ENCODE data around the gene LRP6.
"Not testable (repeated sequence)": the region's sequence is repeated elsewhere in the genome, so short reads cannot be mapped to it uniquely, and the experiment has no call there.

Gene LRP6

DNA sequence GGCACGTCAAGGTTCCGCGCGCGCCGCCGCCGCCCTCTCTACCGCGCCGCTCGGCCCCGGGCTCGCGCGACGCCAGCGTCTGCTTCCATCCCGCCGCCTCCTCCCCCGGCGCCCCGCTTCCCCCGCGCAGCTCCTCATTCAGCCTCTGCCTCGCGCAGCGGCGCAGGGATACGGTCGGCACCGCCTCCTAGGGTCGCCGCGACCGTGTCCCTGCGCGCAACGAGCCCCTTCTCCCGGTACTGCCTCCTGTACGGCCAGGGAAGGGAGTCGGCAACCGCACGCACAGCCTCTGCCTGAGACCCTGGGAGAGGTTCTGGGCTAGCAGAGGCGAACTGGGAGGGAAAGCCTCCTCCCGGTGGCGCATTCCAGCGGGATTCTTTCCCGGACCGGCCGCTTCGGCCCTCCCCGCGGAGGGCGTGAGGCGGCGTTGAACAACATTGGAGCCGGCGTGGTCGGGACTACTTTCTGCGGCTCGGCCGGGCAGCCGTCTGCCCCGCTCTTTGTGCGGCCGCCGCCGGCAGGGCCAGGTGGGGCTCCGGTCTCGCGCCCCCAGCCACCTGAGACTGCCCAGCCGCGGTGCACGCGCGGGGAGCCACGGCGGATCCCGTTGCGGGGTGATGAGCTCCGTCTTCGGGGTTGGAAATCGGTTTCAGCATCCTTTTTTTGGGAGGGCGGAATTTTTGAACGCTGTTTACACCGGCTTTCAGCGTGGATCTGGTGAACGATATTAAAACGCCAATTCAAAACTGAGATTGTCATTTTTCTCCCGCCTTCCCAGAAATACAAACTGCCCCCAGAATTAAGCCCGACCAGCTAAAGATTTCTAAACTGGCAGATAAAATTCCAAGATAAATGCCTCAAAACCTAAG lies at the start of gene LRP6:
Gene LRP6 (minus strand): TSS at position 172 of the 869 bp plus-strand sequence. CDS start 309 bp downstream, outside the sequence.
- peak; percentile 68 for DNase-seq

DNA sequence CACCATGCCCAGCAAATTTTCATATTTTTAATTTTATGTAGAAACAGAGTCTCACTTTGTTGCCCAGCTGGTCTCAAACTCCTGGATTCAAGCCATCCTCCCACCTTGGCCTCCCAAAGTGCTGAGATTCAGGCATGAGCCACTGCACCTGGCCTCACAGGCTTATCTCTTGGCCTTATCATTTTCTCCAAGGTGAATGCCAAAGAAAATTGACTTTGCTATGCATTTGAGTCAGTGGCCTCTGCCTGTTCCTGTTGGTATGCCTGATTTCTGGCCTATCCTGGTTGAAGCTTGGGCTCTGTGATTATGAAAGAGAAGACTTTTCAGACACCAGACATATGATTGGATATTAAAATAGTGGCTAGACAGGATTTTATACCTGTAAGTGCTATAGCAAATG lies 49.0 kb upstream of the LRP6 start:
- DNase-seq, result no peak

GRCh38 chr12:12310695-12311094 lies 43.9 kb upstream of the LRP6 start:
- not testable (repeated sequence) for DNase-seq

DNA sequence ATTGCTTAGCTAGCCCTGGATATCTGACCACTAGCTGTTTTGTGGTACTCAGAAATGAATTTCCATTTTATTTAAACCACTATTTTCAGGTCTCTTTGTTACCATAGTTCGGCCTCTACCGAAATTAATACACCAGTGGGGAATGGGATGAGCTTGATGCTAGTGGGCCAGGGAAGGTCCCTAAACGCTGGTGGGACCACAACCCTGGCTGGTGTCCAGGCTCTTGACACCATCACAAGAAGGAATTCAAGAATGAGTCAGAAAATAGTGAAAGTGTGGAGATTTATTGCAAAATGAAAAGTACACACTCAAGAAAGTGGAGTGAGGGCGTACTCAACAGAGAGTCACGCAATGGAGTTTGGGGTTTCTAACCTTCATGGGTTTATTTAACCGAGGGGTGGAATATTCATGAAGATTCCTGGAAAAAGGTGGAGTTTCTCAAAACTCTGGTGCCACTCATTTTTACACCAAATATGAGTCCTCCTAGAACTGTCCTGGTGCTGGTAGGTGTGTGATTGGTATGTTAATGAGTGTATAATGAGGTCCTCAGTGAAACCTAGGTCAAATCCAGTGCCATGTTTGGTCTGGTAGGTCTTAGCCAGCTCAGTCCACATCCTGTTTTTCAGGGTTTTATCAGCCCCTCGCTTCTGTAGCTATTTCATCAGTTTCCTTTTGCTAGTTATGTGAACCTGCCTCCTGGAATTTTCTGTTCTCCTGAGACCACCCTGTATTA lies 38.9 kb upstream of the LRP6 start:
- DNase-seq, result no peak

GRCh38 chr12:12302976-12303375 lies 36.1 kb upstream of the LRP6 start:
- no peak for DNase-seq

- no peak for DNase-seq
Measured at GRCh38 chr12:12301122-12301521, 34.3 kb upstream of the LRP6 start.

GRCh38 chr12:12297201-12297830 lies 30.5 kb upstream of the LRP6 start:
- DNase-seq, result no peak

- DNase-seq, result no peak
Measured at GRCh38 chr12:12294215-12295005, 27.6 kb upstream of the LRP6 start.

DNA sequence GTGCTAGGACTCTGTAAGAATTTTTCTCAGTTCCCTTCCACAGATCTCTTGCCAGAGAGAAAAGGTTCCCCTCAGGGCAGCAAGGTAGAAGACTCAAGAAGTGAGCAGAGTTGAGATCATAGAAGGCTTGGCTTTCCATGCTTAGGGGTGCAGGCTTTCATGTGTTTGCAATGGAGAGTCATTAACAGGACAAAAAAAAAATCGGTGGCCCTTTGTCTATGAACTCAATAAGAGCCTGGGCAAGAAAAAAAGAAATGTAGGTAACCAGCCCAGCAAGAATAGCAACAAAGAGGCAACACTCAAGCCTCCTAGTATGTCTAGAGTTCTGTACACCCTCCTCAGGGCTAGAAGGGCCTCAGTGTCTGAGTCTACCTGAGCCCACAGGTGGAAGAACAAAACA lies 23.4 kb upstream of the LRP6 start:
- DNase-seq, result no peak

- no peak for DNase-seq
Measured at GRCh38 chr12:12286441-12286840, 19.6 kb upstream of the LRP6 start.

DNA sequence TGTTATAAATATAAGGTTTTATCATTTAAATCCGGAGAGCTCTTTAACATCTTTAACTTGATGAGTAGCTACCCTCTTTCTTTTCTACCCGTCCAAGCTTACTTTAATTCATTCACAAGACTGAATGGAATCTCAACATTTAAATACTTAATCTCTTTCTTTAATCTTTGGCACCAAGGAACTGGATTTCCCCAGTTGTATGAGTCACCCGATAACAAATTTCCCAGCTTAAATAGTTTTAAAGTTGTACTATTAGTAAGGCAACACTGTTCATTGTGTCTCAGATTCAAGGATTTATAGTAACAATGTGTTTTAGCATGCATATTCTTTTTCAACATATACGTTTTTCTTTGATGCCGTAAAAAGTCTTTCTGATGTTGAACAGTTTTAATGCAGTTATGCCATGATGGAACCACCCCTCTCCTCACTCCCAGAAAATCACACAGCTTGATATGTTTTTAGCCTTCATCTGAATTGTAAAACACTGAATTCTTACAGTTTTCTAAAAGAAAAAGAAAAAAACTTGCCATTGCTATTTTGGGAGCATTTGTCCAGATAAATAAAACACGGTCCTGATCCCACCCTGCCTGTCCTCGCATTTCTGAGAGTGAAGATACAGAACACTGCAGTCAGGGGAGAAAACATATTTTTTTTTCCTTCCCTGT lies 16.0 kb upstream of the LRP6 start:
- no peak for DNase-seq

DNA sequence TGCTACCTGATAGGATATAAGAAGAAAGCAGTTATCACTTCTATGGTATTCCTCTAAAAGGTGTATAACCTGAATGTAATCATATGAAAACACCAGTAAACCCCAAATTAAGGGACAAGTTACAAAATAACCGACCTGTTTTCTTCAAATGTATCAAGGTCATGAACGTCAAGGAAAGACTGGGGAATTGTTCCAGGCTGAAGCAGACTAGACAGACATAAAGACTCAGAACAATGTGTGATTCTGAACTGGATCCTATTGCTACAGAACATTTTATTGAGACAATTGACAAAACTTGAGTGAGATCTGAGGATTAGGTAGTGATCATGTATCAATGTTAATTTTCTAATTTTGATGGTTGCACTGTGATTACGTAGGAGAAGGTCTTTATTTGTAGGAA lies 15.4 kb upstream of the LRP6 start:
- no peak for DNase-seq

DNA sequence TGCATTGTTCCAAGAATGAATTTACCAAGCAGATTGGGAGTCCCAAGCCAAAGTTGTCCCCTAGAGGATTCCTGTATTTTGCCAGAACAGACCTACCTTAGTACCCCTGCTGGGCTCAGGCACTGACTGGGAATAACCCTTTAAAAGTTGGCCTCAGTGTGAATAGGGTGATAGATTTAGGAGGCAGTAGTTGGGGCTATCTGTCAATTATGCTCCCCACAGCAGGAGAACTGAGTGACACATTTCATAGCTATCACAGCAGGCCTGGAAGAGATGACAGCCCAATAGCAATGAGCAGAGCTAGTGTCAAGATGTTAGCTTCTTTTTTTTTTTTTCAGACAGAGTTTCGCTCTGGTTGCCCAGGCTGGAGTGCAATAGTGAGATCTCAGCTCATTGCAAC lies 14.3 kb upstream of the LRP6 start:
- DNase-seq, result no peak

DNA sequence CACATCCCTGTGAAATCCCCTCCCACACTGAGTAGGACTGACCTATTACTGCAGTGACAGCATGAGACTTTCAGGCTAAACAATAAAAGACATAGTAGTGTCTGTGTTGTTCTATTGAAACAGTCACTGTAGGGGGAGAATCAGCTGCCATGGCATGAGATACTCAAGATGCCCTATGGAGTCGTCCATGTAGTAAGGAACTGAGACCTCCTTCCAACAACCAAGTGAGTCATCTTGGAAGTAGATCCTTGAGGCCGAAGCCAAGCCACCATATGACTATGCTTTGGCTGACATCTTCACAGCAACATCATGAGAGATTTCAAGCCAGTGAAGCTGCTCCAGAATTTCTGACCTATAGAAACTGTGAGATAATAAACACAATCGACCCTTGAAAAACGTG lies 12.1 kb upstream of the LRP6 start:
- DNase-seq, result no peak

DNA sequence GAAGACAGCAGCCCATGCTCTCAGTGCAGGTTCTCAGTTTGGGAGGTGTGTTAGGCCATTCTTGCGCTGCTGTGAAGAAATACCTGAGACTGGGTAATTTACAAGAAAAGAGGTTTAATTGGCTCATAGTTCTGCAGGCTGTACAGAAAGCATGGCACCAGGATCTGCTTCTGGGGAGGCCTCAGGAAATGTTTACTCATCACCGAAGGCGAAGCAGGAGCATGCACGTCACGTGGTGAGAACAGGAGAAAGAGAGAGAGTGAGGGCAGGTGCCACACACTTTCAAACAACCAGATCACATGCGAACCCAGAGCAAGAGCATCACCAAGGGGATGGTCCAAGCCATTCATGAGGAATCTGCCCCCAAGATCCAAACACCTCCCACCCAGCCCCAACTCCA lies 9.0 kb upstream of the LRP6 start:
- DNase-seq, result no peak

DNA sequence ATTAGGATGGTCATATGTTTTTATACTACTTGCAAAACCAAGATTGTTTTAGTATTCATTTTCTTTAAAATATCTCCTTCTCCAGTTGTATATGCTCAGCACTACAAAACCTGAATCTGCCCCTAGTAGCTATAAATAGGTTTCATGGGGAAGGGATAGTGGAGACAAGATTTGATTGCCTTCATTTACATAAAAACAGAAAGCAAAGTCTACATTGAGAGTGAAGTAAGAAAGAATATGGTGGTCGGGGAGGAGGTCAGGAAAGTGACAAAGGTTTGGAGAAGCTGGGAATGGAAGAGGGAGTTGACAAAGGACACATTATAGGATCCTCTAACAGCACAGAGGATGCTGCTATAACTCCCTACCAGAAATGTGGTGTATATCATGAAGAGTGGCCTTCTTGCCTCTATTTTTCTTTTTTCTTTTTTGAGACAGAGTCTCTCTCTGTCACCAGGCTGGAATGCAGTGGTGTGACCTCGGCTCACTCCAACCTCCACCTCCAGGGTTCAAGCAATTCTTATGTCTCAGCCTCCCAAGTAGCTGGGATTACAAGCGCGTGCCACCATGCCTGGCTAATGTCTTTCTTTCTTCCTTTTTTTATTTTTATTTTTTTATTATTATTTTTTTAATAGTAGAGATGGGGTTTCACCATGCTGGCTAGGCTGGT lies 6.6 kb upstream of the LRP6 start:
- no peak for DNase-seq

DNA sequence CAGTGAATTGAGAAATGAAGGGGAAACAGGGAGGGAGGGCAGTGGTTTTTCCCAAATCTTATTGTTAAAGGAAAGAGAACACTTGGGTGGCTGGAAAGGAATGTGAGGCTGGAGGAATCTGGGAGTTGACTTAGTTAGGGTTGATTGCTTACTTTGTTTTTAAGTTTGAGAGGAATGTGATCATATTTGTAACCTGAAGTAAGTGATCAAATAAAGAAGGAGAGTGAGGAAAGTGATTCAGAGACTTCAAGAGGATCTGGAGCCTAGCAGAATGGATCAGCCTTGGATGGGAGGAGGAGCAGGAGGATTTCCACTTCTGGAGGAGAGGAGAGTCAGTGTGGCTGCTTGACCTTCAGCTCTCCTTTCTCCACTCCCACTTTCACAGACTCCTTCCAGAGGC lies 6.0 kb upstream of the LRP6 start:
- no peak for DNase-seq

GRCh38 chr12:12270226-12270625 lies 3.4 kb upstream of the LRP6 start:
- DNase-seq, result no peak

DNA sequence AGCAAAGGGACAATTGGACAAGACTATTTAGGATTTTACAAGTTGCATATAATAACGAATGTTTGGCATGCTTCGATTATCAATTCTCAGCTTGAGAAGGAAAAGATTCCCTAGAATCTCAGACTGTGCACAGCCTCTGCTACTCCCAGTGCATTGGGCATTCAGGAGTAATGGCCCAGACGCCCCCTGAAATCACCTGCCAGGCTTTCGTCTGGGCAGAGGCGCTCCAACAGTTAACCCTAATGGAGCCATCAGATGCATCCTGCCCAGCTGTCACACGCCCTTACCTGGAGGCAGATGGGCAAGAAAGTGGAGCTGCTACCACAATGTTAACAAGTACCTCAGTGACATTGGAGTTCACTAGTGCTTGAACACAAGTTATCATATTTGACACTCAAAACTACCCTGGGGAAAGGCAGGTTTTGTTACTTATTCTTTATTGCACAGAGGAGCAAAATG lies 927 bp upstream of the LRP6 start:
- no peak for DNase-seq

DNA sequence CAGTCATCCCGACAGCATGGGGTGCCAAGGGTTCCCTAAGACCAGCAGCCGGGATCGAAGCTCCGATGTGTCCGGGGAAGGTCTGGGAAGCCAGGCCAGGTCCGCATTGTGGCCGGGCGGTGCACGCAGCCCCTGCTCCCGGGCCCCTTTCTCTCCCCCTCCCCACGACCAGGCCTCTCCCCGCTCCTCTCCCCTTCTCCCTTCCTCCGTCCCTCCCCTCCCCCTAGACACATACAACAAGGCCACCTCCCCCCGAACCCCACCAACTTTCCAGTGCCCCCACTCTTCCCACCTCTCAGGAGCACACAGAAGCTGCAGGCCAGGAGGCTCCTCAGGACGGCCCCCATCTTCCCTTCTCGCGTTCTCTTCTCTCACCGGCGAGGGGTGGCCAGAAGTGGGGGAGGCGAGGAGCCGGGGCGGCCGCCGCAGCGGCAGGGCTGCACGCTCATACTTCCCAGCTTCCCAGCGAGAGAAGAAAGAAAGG lies 413 bp downstream of the LRP6 start:
- no peak for DNase-seq

- DNase-seq, result no peak
Measured at GRCh38 chr12:12265571-12266388, 1.1 kb downstream of the LRP6 start.
